ENCODE data around the gene ADGRF1. TPM values are rescaled to one million over a fixed set of nuclear protein-coding genes. Genes with fewer than 3 reads are reported as not detected.
"Not testable (repeated sequence)": the region's sequence is repeated elsewhere in the genome, so short reads cannot be mapped to it uniquely, and the experiment has no call there.

The ADGRF1 gene
- total RNA-seq, 1 experiment from 2014 or later, result 39.6 TPM

GRCh38 chr6:47042275-47042791, at the start of gene ADGRF1 (continued):
- no peak for TF ChIP-seq FOSL1 (IDR thresholded peaks at IDR 0.05; ENCODE audit: low read depth)
- no peak for TF ChIP-seq ZNF274 (IDR thresholded peaks at IDR 0.05; ENCODE audit: low read depth, low read length)
- TF ChIP-seq ATF3 (IDR thresholded peaks at IDR 0.05), result no peak
- no peak for TF ChIP-seq EGR1 (IDR thresholded peaks at IDR 0.05; ENCODE audit: low read depth)

- no peak overlapping the region for H3K9ac ChIP-seq (ENCODE audit: low read length)
- H3K9me3 ChIP-seq (ENCODE audit: control insufficient read depth in 1 of 2, insufficient read depth in 1 of 2, low read depth in 1 of 2, low read length in 2 of 2), result no peaks in the 10 kb centered on the region
- ATAC-seq (no peak), DNase-seq (ENCODE audit: low read depth, low spot score) (no peak)
- H3K4me2 ChIP-seq (ENCODE audit: low read length), result no peak overlapping the region
- no TSS peak for BruUV-seq (replicated peaks)
- CTCF ChIA-PET, result no interaction called here
- H3K27ac ChIP-seq (ENCODE audit: low read depth, low read length), result no peak overlapping the region
- H2AFZ ChIP-seq (ENCODE audit: low read depth, low read length, poor library complexity, severe bottlenecking), result no peak overlapping the region
- TF ChIP-seq EZH2 (IDR thresholded peaks at IDR 0.05) (no peak), JUND (IDR thresholded peaks at IDR 0.05) (no peak), CBX3 (IDR thresholded peaks at IDR 0.05; ENCODE audit: low read depth) (no peak), SRF (IDR thresholded peaks at IDR 0.05; ENCODE audit: low read depth) (no peak), ELF1 (IDR thresholded peaks at IDR 0.05; ENCODE audit: borderline replicate concordance, low read depth) (no peak), CTCF (IDR thresholded peaks at IDR 0.05 in 2 of 3, conservative IDR thresholded peaks at IDR 0.05 in 1 of 3; ENCODE audit: borderline replicate concordance in 1 of 3, insufficient read depth in 1 of 3, low read depth in 2 of 3, low read length in 2 of 3) (no peak), SP1 (IDR thresholded peaks at IDR 0.05; ENCODE audit: low read depth) (no peak), ZBTB33 (IDR thresholded peaks at IDR 0.05; ENCODE audit: extremely low read depth, insufficient replicate concordance, low read length) (no peak), EGR1 (IDR thresholded peaks at IDR 0.05; ENCODE audit: low read depth) (no peak), YY1 (IDR thresholded peaks at IDR 0.05; ENCODE audit: extremely low read depth, insufficient replicate concordance, low read depth, low read length) (no peak), POLR2AphosphoS5 (IDR thresholded peaks at IDR 0.05; ENCODE audit: low read depth, low read length) (no peak), MAX (IDR thresholded peaks at IDR 0.05) (no peak), CEBPB (IDR thresholded peaks at IDR 0.05; ENCODE audit: low read depth) (no peak)
- RAD21 ChIA-PET (ENCODE audit: low non-redundant PET in 1 of 2, low total read pairs in 2 of 2, uncharacterized antibody in 2 of 2, unreplicated experiment in 2 of 2), result no interaction called here
- no peaks in the 10 kb centered on the region for H3K79me2 ChIP-seq (ENCODE audit: insufficient read depth, low read length)
- peaks cover 8 to 9% of the 10 kb centered on the region in 2 experiments; a peak in 3 of 4 replicates for H3K4me1 ChIP-seq (ENCODE audit: control insufficient read depth in 1 of 2, insufficient read depth in 2 of 2, low read length in 2 of 2)
- H4K20me1 ChIP-seq (ENCODE audit: insufficient read depth), result no peaks in the 10 kb centered on the region
- no peaks in the 10 kb centered on the region for H3K9me2 ChIP-seq (ENCODE audit: insufficient read depth)
- H3K36me3 ChIP-seq (ENCODE audit: control insufficient read depth in 1 of 2, insufficient read depth in 2 of 2, low read length in 2 of 2), result no peaks in the 10 kb centered on the region
- POLR2A ChIA-PET, result no interaction called here
- no peaks in the 10 kb centered on the region for H3K27me3 ChIP-seq (ENCODE audit: insufficient read depth, low read length)
- intact Hi-C loops (cut with micrococcal nuclease), result no loop called here
- no peak overlapping the region for H3K4me3 ChIP-seq (replicated peaks in 1 of 2; ENCODE audit: low read depth in 1 of 2, low read length in 2 of 2)
Observed at GRCh38 chr6:47090881-47091280, 48.7 kb upstream of the ADGRF1 start.

- ATAC-seq; H3K79me2 ChIP-seq (ENCODE audit: insufficient read depth, low read length); H2AFZ ChIP-seq (ENCODE audit: low read depth, low read length, poor library complexity, severe bottlenecking); H3K4me2 ChIP-seq (ENCODE audit: low read length); intact Hi-C loops (cut with micrococcal nuclease); RAD21 ChIA-PET (ENCODE audit: low non-redundant PET in 1 of 2, low total read pairs in 2 of 2, uncharacterized antibody in 2 of 2, unreplicated experiment in 2 of 2); DNase-seq (ENCODE audit: low read depth, low spot score); BruUV-seq (replicated peaks); H3K9ac ChIP-seq (ENCODE audit: low read length); H4K20me1 ChIP-seq (ENCODE audit: insufficient read depth); H3K27ac ChIP-seq (ENCODE audit: low read depth, low read length); H3K9me2 ChIP-seq (ENCODE audit: insufficient read depth); H3K36me3 ChIP-seq (ENCODE audit: control insufficient read depth in 1 of 2, insufficient read depth in 2 of 2, low read length in 2 of 2); H3K4me3 ChIP-seq (replicated peaks in 1 of 2; ENCODE audit: low read depth in 1 of 2, low read length in 2 of 2); H3K27me3 ChIP-seq (ENCODE audit: insufficient read depth, low read length); H3K4me1 ChIP-seq (ENCODE audit: control insufficient read depth in 1 of 2, insufficient read depth in 2 of 2, low read length in 2 of 2); POLR2A ChIA-PET; H3K9me3 ChIP-seq (ENCODE audit: control insufficient read depth in 1 of 2, insufficient read depth in 1 of 2, low read depth in 1 of 2, low read length in 2 of 2); CTCF ChIA-PET: not testable (repeated sequence)
Observed at GRCh38 chr6:47089473-47089872, 47.3 kb upstream of the ADGRF1 start.
